GM18870 (cell line): ENCODE data around the gene MDGA2.
"Not testable (repeated sequence)": the region's sequence is repeated elsewhere in the genome, so short reads cannot be mapped to it uniquely, and the experiment has no call there.

Experiments used
- ATAC-seq: cut with Tn5 transposase; IDR thresholded peaks from one replicate; pipeline ENCODE4 v1.9.1; 2021; ENCODE audit warnings: moderate library complexity; ENCODE audit not compliant: unreplicated experiment

MDGA2 gene

GRCh38 chr14:47246367-47246766 is 429.0 kb downstream of the MDGA2 start:
- no peak for ATAC-seq

- ATAC-seq = not testable (repeated sequence)
These were observed 432.8 kb downstream of the MDGA2 start for GRCh38 chr14:47242579-47242978.

GRCh38 chr14:47240748-47241437 is 434.5 kb downstream of the MDGA2 start:
- ATAC-seq = no peak

GRCh38 chr14:47235619-47236018 is 439.8 kb downstream of the MDGA2 start:
- ATAC-seq = no peak

GRCh38 chr14:47226877-47227520 is 448.4 kb downstream of the MDGA2 start:
- ATAC-seq = no peak

- ATAC-seq = no peak
These were observed 451.7 kb downstream of the MDGA2 start for GRCh38 chr14:47223656-47224055.

- no peak for ATAC-seq
These were observed 455.3 kb downstream of the MDGA2 start for GRCh38 chr14:47220096-47220495.

GRCh38 chr14:47211263-47211662 is 464.1 kb downstream of the MDGA2 start:
- ATAC-seq = no peak

- ATAC-seq = no peak
These were observed 465.3 kb downstream of the MDGA2 start for GRCh38 chr14:47210099-47210498.

GRCh38 chr14:47208434-47208833 is 467.0 kb downstream of the MDGA2 start:
- ATAC-seq = no peak

GRCh38 chr14:47207617-47208016 is 467.8 kb downstream of the MDGA2 start:
- ATAC-seq = no peak

GRCh38 chr14:47200740-47201139 is 474.7 kb downstream of the MDGA2 start:
- ATAC-seq = no peak

- ATAC-seq = no peak
These were observed 479.8 kb downstream of the MDGA2 start for GRCh38 chr14:47195582-47195981.

- ATAC-seq = no peak
These were observed 481.4 kb downstream of the MDGA2 start for GRCh38 chr14:47194055-47194454.

GRCh38 chr14:47192203-47192602 is 483.2 kb downstream of the MDGA2 start:
- not testable (repeated sequence) for ATAC-seq

GRCh38 chr14:47191700-47192099 is 483.7 kb downstream of the MDGA2 start:
- ATAC-seq = no peak

- no peak for ATAC-seq
These were observed 485.4 kb downstream of the MDGA2 start for GRCh38 chr14:47189911-47190484.

GRCh38 chr14:47186486-47186885 is 488.9 kb downstream of the MDGA2 start:
- no peak for ATAC-seq

GRCh38 chr14:47179906-47180305 is 495.5 kb downstream of the MDGA2 start:
- no peak for ATAC-seq

- ATAC-seq = not testable (repeated sequence)
These were observed 503.5 kb downstream of the MDGA2 start for GRCh38 chr14:47171896-47172295.

GRCh38 chr14:47167402-47167801 is 508.0 kb downstream of the MDGA2 start:
- ATAC-seq = no peak

- ATAC-seq = no peak
These were observed 520.0 kb downstream of the MDGA2 start for GRCh38 chr14:47155395-47155794.
